K562 (cell line): Measurements from ENCODE around the gene UGT1A5. TPM values are rescaled to one million over a fixed set of nuclear protein-coding genes. Genes with fewer than 3 reads are reported as not detected.

Source experiments
- ATAC-seq: fragments of 200-7000 bp; cut with Tn5 transposase; 3 replicates; pipeline ENCODE4 v1.9.1; 2020; ENCODE audit warnings: moderate library complexity
- BruUV-seq: library from RNA; stranded (reverse); fragments of 400-500 nt; replicated peaks from 2 replicates; lab custom pipeline; 2021; lab: Mats Ljungman, UMichigan
- CTCF ChIA-PET: fragments of 300-600 bp; formaldehyde crosslinking; extraction: SDS; loops from one replicate; lab custom pipeline; 2021; ENCODE audit warnings: low intra/inter-chr PET ratio; lab: Yijun Ruan, JAX
- POLR2A ChIA-PET: fragments of 300-600, 350-650 bp; sonication (Branson Sonifier 250); formaldehyde crosslinking; extraction: SDS; loops from one replicate; lab custom pipeline; 2021; ENCODE audit warnings: antibody characterized with exemption, inconsistent platforms; lab: Yijun Ruan, JAX
- DNase-seq, 4 experiments: peaks; one replicate each; pipeline versions ENCODE4 v3.0.0 to v3.0.0-alpha.2; 2011 to 2018; ENCODE audit warnings: low spot score in 3 of 4, mixed read lengths in 3 of 4; ENCODE audit errors: extremely low read depth in 1 of 4
- FAIRE-seq: peaks from 2 replicates; lab custom pipeline; 2011; peaks lifted over from hg19 to GRCh38; lab: Jason Lieb, UNC
- H2AFZ ChIP-seq: 2 replicates; pipeline ENCODE4 v1.6.0; 2011; ENCODE audit warnings: low read depth, low read length, control low read depth, inconsistent platforms
- H3K27ac ChIP-seq: fragments of 200-600 bp; 3 replicates; pipeline ENCODE4 v1.8.0; 2011; ENCODE audit warnings: low read depth, mild to moderate bottlenecking, control low read depth, inconsistent platforms, low read length, moderate library complexity, mixed read lengths; ENCODE audit errors: extremely low read depth
- H3K27me3 ChIP-seq, 2 experiments: fragments of 300-600 bp in 1 of 2; 2 replicates in 1 of 2; 3 replicates in 1 of 2; pipeline versions ENCODE4 v1.6.0 to v1.8.0; 2011; ENCODE audit warnings: inconsistent platforms in 2 of 2, low read length in 2 of 2, mild to moderate bottlenecking in 1 of 2, mixed read lengths in 1 of 2, moderate library complexity in 1 of 2; ENCODE audit not compliant: control insufficient read depth in 2 of 2, insufficient read depth in 2 of 2
- H3K36me3 ChIP-seq: fragments of 300-600 bp; 3 replicates; pipeline ENCODE4 v1.8.0; 2011; ENCODE audit warnings: mild to moderate bottlenecking, low read length, inconsistent platforms; ENCODE audit not compliant: control insufficient read depth, insufficient read depth
- H3K4me1 ChIP-seq, 2 experiments: fragments of 200-600 bp in 1 of 2; replicated peaks in 1 of 2; 2 replicates in 1 of 2; 3 replicates in 1 of 2; pipeline versions ENCODE4 v1.5.1 to v1.8.0; 2011; ENCODE audit warnings: inconsistent platforms in 2 of 2, low read length in 2 of 2, mild to moderate bottlenecking in 1 of 2, mixed read lengths in 1 of 2, moderate library complexity in 1 of 2; ENCODE audit not compliant: control insufficient read depth in 2 of 2, insufficient read depth in 2 of 2
- H3K4me2 ChIP-seq: 2 replicates; pipeline ENCODE4 v1.6.1; 2011; ENCODE audit warnings: low read length, control low read depth, inconsistent platforms, mixed read lengths; ENCODE audit not compliant: insufficient read depth
- H3K4me3 ChIP-seq: fragments of 200-600 bp; sonication (generic), shearing (Covaris generic); 2 replicates; pipeline ENCODE4 v1.5.1; 2016; ENCODE audit warnings: control low read depth, inconsistent platforms
- H3K79me2 ChIP-seq: fragments of 200-600 bp; 3 replicates; pipeline ENCODE4 v1.8.0; 2011; ENCODE audit warnings: low read length, inconsistent platforms; ENCODE audit not compliant: control insufficient read depth, insufficient read depth
- H3K9ac ChIP-seq, 2 experiments: 2 replicates each; pipeline versions ENCODE4 v1.6.0 to v1.6.1; 2011; ENCODE audit warnings: low read depth in 2 of 2, low read length in 2 of 2, control low read depth in 1 of 2, inconsistent platforms in 1 of 2, mild to moderate bottlenecking in 1 of 2, mixed read lengths in 1 of 2; ENCODE audit not compliant: insufficient read depth in 1 of 2
- H3K9me1 ChIP-seq: one replicate; pipeline ENCODE4 v1.6.0; 2011; ENCODE audit warnings: inconsistent platforms, mild to moderate bottlenecking, low read length, moderate library complexity; ENCODE audit not compliant: control insufficient read depth, insufficient read depth
- H3K9me3 ChIP-seq: replicated peaks from 2 replicates; pipeline ENCODE4 v1.5.1; 2011; ENCODE audit warnings: low read depth, low read length, inconsistent platforms; ENCODE audit not compliant: control insufficient read depth, insufficient read depth
- H4K20me1 ChIP-seq: replicated peaks from 2 replicates; pipeline ENCODE4 v1.6.1; 2011; ENCODE audit warnings: low read length, inconsistent platforms, mixed read lengths; ENCODE audit not compliant: control insufficient read depth, insufficient read depth
- CBX2 ChIP-seq: fragments of 200-600 bp; sonication (generic); IDR thresholded peaks from one replicate; pipeline ENCODE4 v1.6.1; 2012; ENCODE audit warnings: mild to moderate bottlenecking, low read length, inconsistent platforms; ENCODE audit not compliant: insufficient read depth, poor library complexity, severe bottlenecking
- JUND ChIP-seq, 2 experiments: IDR thresholded peaks; 2 replicates in 1 of 2; 3 replicates in 1 of 2; pipeline ENCODE4 v1.6.1; 2011; ENCODE audit warnings: borderline replicate concordance in 2 of 2, low read depth in 2 of 2, low read length in 2 of 2, improper control_type of control experiment in 1 of 2, missing biosample characterization in 1 of 2, missing genetic modification characterization in 1 of 2, missing genetic modification reagents in 1 of 2
- MEF2A ChIP-seq: IDR thresholded peaks from 2 replicates; pipeline ENCODE4 v1.6.1; 2011; ENCODE audit warnings: low read depth, mild to moderate bottlenecking, low read length, moderate library complexity; ENCODE audit not compliant: control insufficient read depth
- ZKSCAN8 ChIP-seq: fragments of 200-800 bp; sonication (Bioruptor generic); IDR thresholded peaks from 2 replicates; pipeline ENCODE4 v1.6.1; 2016; ENCODE audit warnings: missing genetic modification characterization, missing compliant biosample characterization
- WGBS: fragments of 100-300 bp; shearing (Covaris generic); methylation state at CpG from one replicate; pipeline ENCODE4 v1.1.6; 2016; ENCODE audit warnings: low coverage, mixed read lengths; ENCODE audit not compliant: insufficient coverage; ENCODE audit errors: missing lambda C conversion rate; 5-methylcytosine and 5-hydroxymethylcytosine counted together
- in situ Hi-C: fragments of 300-500 bp; cut with MboI; formaldehyde crosslinking; loops from 4 replicates; pipeline ENCODE4 v1.15.0; 2018; ENCODE audit warnings: inconsistent platforms, mixed read lengths
- intact Hi-C: fragments of 100-400 bp; cut with micrococcal nuclease; formaldehyde crosslinking; loops from 2 replicates; pipeline ENCODE4 v1.14.2; 2022
- polyA plus RNA-seq, 8 experiments: library from polyadenylated mRNA; depleted of rRNA in 4 of 8; stranded (reverse) in 5 of 8; unstranded in 3 of 8; fragments of >200 nt; fragmentation: Nextera tagmentation in 2 of 8; fragmentation: Illumina TruSeq in 1 of 8; extraction: Ambion mirVana in 2 of 8; extraction: Trizol in 1 of 8; gene quantifications; 2 replicates each; pipeline versions ENCODE4 v1.2.1 to v1.2.3, GENCODE V29; 2011 to 2014; ENCODE audit warnings: inconsistent platforms in 1 of 8, missing spikeins in 1 of 8
- total RNA-seq, 7 experiments: library from RNA; depleted of rRNA in 6 of 7; stranded (reverse); fragments of >200 nt in 6 of 7; fragmentation: Illumina TruSeq in 2 of 7; extraction: Trizol in 2 of 7; gene quantifications; 2 replicates each; pipeline versions ENCODE4 v1.2.1 to v1.2.3, GENCODE V29; 2011 to 2021; ENCODE audit warnings: low replicate concordance in 1 of 7
- TF ChIP-seq, protein P1 (sequence below), 2 experiments: fragments of 450-650 bp in 1 of 2; sonication (generic) in 1 of 2; formaldehyde crosslinking in 1 of 2; IDR thresholded peaks in 1 of 2; conservative IDR thresholded peaks in 1 of 2; 2 replicates each; pipeline versions ENCODE4 v1.6.1 to v1.8.1; 2016 to 2023; ENCODE audit warnings: mild to moderate bottlenecking in 2 of 2, moderate library complexity in 2 of 2, inconsistent platforms in 1 of 2, missing genetic modification reagents in 1 of 2
- TF ChIP-seq, protein P2 (sequence below): fragments of 450-650 bp; IDR thresholded peaks from 2 replicates; pipeline ENCODE4 v1.6.1; 2016

Gene UGT1A5
- total and polyA plus RNA-seq, 9 of the 15 experiments (the other 6 are each of a cell fraction or from before 2014, with no cell fraction given) = not detected

DNA sequence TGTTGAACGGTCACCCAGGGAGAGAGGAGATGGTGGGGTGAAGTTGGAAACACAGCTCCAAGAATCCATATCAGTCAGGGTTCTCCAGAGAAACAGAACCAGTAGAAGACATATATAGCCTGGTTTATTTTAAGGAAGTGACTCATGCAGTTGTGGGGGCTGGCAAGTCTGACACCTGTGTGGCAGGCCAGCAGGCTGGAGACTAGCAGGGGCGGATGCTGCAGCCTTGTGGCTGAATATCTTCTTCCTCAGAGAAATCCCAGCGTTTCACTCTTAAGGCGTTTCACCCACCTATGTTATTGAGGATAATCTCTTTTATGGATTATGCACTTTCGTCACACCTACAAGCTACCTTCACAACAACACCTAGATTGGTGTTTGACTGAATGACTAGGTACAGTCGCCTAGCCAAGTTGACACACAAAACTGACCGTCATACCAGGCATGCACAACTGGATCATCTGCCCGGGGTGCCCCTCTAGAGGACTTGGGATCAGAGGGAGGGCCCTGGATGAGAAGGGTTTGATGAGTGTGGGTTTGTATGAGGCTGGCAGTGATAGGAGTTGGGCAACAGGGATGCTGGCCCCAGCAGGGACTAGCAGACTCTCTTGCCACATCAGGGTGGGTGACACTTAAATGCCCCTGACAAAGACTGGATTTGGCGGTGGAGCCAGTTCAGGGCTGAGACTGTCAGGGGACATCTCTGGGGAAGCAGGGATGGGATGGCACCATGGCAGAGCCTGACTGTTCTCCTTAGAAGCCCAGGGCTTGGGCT is 88.8 kb downstream of the UGT1A5 start:
- no peak overlapping the region for H2AFZ ChIP-seq
- FAIRE-seq = no peak
- intact Hi-C loops = no loop called here

More for the DNA sequence above, 88.8 kb downstream of the UGT1A5 start:
- Histone ChIP-seq H3K4me3 (no peak overlapping the region), H4K20me1 (no peaks in the 10 kb centered on the region), H3K79me2 (no peaks in the 10 kb centered on the region), H3K9me1 (no peaks in the 10 kb centered on the region), H3K9me3 (no peaks in the 10 kb centered on the region), H3K27me3 (peaks cover 0 to 6% of the 10 kb centered on the region in 2 experiments; a peak in 2 of 5 replicates), H3K4me2 (no peak overlapping the region), H3K4me1 (no peaks in the 10 kb centered on the region; a peak in 1 of 5 replicates), H3K36me3 (no peaks in the 10 kb centered on the region), H3K27ac (no peak overlapping the region), H3K9ac (no peak overlapping the region)
- ChIA-PET CTCF (no interaction called here), POLR2A (no interaction called here)
- TF ChIP-seq, protein P1, sequence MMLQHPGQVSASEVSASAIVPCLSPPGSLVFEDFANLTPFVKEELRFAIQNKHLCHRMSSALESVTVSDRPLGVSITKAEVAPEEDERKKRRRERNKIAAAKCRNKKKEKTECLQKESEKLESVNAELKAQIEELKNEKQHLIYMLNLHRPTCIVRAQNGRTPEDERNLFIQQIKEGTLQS (IDR thresholded peaks at IDR 0.05) = peak; percentile 39; the same call in 1 of the 2 replicates
- TF ChIP-seq, protein P1 (CRISPR knock-in tag; conservative IDR thresholded peaks at IDR 0.05) = no peak
- peak; percentile 64; the same call in 1 of the 2 replicates for TF ChIP-seq MEF2A
- TF ChIP-seq, protein P2, sequence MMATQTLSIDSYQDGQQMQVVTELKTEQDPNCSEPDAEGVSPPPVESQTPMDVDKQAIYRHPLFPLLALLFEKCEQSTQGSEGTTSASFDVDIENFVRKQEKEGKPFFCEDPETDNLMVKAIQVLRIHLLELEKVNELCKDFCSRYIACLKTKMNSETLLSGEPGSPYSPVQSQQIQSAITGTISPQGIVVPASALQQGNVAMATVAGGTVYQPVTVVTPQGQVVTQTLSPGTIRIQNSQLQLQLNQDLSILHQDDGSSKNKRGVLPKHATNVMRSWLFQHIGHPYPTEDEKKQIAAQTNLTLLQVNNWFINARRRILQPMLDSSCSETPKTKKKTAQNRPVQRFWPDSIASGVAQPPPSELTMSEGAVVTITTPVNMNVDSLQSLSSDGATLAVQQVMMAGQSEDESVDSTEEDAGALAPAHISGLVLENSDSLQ = no peak
- TF ChIP-seq JUND (IDR thresholded peaks at IDR 0.05; ENCODE audit: borderline replicate concordance, low read depth, low read length) = peak; percentile 37; the same call in 1 of the 2 replicates
- TF ChIP-seq JUND (tag; IDR thresholded peaks at IDR 0.05; ENCODE audit: borderline replicate concordance, low read depth, low read length) = no peak
- no peak for TF ChIP-seq CBX2
- TF ChIP-seq ZKSCAN8 = no peak
- peak in 1 of 4 experiments; percentile 6 for DNase-seq
- WGBS = 1% methylated on average over 8 of the region's 9 CpGs
- in situ Hi-C loops = no loop called here
- BruUV-seq = no TSS peak
- ATAC-seq = no peak
